ENCODE data around the gene USP28.

The USP28 gene

GRCh38 chr11:113864410-113864809 is 11.0 kb downstream of the USP28 start:
- DNase-seq = no peak
- Mint-ChIP-seq H3K9me3 (no peaks in the 10 kb centered on the region), H3K4me3 (no peak overlapping the region), H3K36me3 (ENCODE audit: low read depth) (peaks cover 9% of the 10 kb centered on the region), H3K4me1 (ENCODE audit: low read depth) (peaks cover 20% of the 10 kb centered on the region), H3K27me3 (no peaks in the 10 kb centered on the region), H3K27ac (no peak overlapping the region)

GRCh38 chr11:113862435-113862834 is 12.9 kb downstream of the USP28 start:
- H3K27me3 Mint-ChIP-seq = no peaks in the 10 kb centered on the region
- H3K27ac Mint-ChIP-seq = peak overlapping the region; percentile 49
- DNase-seq = no peak
- H3K9me3 Mint-ChIP-seq = no peaks in the 10 kb centered on the region
- peaks cover 5% of the 10 kb centered on the region for H3K36me3 Mint-ChIP-seq (ENCODE audit: low read depth)
- H3K4me3 Mint-ChIP-seq = no peak overlapping the region
- peaks cover 16% of the 10 kb centered on the region for H3K4me1 Mint-ChIP-seq (ENCODE audit: low read depth)

- DNase-seq = no peak
- no peak overlapping the region for H3K4me3 Mint-ChIP-seq
- no peaks in the 10 kb centered on the region for H3K27me3 Mint-ChIP-seq
- peak overlapping the region; percentile 2 for H3K27ac Mint-ChIP-seq
- H3K36me3 Mint-ChIP-seq (ENCODE audit: low read depth) = no peaks in the 10 kb centered on the region
- H3K9me3 Mint-ChIP-seq = no peaks in the 10 kb centered on the region
- H3K4me1 Mint-ChIP-seq (ENCODE audit: low read depth) = peaks cover 16% of the 10 kb centered on the region
Measured at GRCh38 chr11:113859665-113860064, 15.7 kb downstream of the USP28 start.

GRCh38 chr11:113856966-113857759 is 18.2 kb downstream of the USP28 start:
- H3K27ac Mint-ChIP-seq = no peak overlapping the region
- no peak for DNase-seq
- H3K27me3 Mint-ChIP-seq = no peaks in the 10 kb centered on the region
- peaks cover 13% of the 10 kb centered on the region for H3K36me3 Mint-ChIP-seq (ENCODE audit: low read depth)
- no peak overlapping the region for H3K4me3 Mint-ChIP-seq
- no peaks in the 10 kb centered on the region for H3K9me3 Mint-ChIP-seq
- H3K4me1 Mint-ChIP-seq (ENCODE audit: low read depth) = peaks cover 9% of the 10 kb centered on the region

GRCh38 chr11:113855803-113856202 is 19.6 kb downstream of the USP28 start:
- Mint-ChIP-seq H3K9me3 (no peaks in the 10 kb centered on the region), H3K4me1 (ENCODE audit: low read depth) (peaks cover 8% of the 10 kb centered on the region), H3K36me3 (ENCODE audit: low read depth) (peaks cover 26% of the 10 kb centered on the region), H3K4me3 (no peak overlapping the region), H3K27me3 (no peaks in the 10 kb centered on the region), H3K27ac (no peak overlapping the region)
- no peak for DNase-seq

GRCh38 chr11:113850188-113850587 is 25.2 kb downstream of the USP28 start:
- Mint-ChIP-seq H3K4me3 (no peak overlapping the region), H3K27ac (no peak overlapping the region), H3K36me3 (ENCODE audit: low read depth) (peaks cover 55% of the 10 kb centered on the region), H3K27me3 (no peaks in the 10 kb centered on the region), H3K9me3 (no peaks in the 10 kb centered on the region), H3K4me1 (ENCODE audit: low read depth) (no peaks in the 10 kb centered on the region)
- DNase-seq = no peak

GRCh38 chr11:113849713-113850112 is 25.7 kb downstream of the USP28 start:
- H3K9me3 Mint-ChIP-seq = no peaks in the 10 kb centered on the region
- no peaks in the 10 kb centered on the region for H3K27me3 Mint-ChIP-seq
- H3K27ac Mint-ChIP-seq = no peak overlapping the region
- no peak for DNase-seq
- peaks cover 55% of the 10 kb centered on the region for H3K36me3 Mint-ChIP-seq (ENCODE audit: low read depth)
- H3K4me1 Mint-ChIP-seq (ENCODE audit: low read depth) = no peaks in the 10 kb centered on the region
- H3K4me3 Mint-ChIP-seq = no peak overlapping the region

- no peak for DNase-seq
- no peak overlapping the region for H3K27ac Mint-ChIP-seq
- no peaks in the 10 kb centered on the region for H3K9me3 Mint-ChIP-seq
- no peaks in the 10 kb centered on the region for H3K27me3 Mint-ChIP-seq
- H3K4me1 Mint-ChIP-seq (ENCODE audit: low read depth) = no peaks in the 10 kb centered on the region
- H3K36me3 Mint-ChIP-seq (ENCODE audit: low read depth) = peaks cover 54% of the 10 kb centered on the region
- no peak overlapping the region for H3K4me3 Mint-ChIP-seq
Measured at GRCh38 chr11:113847580-113847979, 27.8 kb downstream of the USP28 start.

- Mint-ChIP-seq H3K4me3 (no peak overlapping the region), H3K9me3 (no peaks in the 10 kb centered on the region), H3K27ac (no peak overlapping the region), H3K36me3 (ENCODE audit: low read depth) (peaks cover 50% of the 10 kb centered on the region), H3K27me3 (no peaks in the 10 kb centered on the region), H3K4me1 (ENCODE audit: low read depth) (no peaks in the 10 kb centered on the region)
- no peak for DNase-seq
Measured at GRCh38 chr11:113847111-113847510, 28.3 kb downstream of the USP28 start.

GRCh38 chr11:113841691-113842090 is 33.7 kb downstream of the USP28 start:
- Mint-ChIP-seq H3K4me1 (ENCODE audit: low read depth) (peaks cover 6% of the 10 kb centered on the region), H3K36me3 (ENCODE audit: low read depth) (peaks cover 34% of the 10 kb centered on the region), H3K27ac (no peak overlapping the region), H3K27me3 (no peaks in the 10 kb centered on the region), H3K9me3 (no peaks in the 10 kb centered on the region), H3K4me3 (no peak overlapping the region)
- DNase-seq = no peak

- Mint-ChIP-seq H3K36me3 (ENCODE audit: low read depth) (peaks cover 33% of the 10 kb centered on the region), H3K4me1 (ENCODE audit: low read depth) (peaks cover 6% of the 10 kb centered on the region), H3K27ac (no peak overlapping the region), H3K27me3 (no peaks in the 10 kb centered on the region), H3K9me3 (no peaks in the 10 kb centered on the region), H3K4me3 (no peak overlapping the region)
- DNase-seq = no peak
Measured at GRCh38 chr11:113840932-113841664, 34.3 kb downstream of the USP28 start.

GRCh38 chr11:113839842-113840241 is 35.5 kb downstream of the USP28 start:
- H3K27ac Mint-ChIP-seq = no peak overlapping the region
- H3K36me3 Mint-ChIP-seq (ENCODE audit: low read depth) = peaks cover 33% of the 10 kb centered on the region
- H3K9me3 Mint-ChIP-seq = no peaks in the 10 kb centered on the region
- no peak overlapping the region for H3K4me3 Mint-ChIP-seq
- H3K27me3 Mint-ChIP-seq = no peaks in the 10 kb centered on the region
- no peak for DNase-seq
- peaks cover 6% of the 10 kb centered on the region for H3K4me1 Mint-ChIP-seq (ENCODE audit: low read depth)

- no peak overlapping the region for H3K4me3 Mint-ChIP-seq
- DNase-seq = no peak
- peaks cover 6% of the 10 kb centered on the region for H3K4me1 Mint-ChIP-seq (ENCODE audit: low read depth)
- H3K27ac Mint-ChIP-seq = no peak overlapping the region
- H3K9me3 Mint-ChIP-seq = no peaks in the 10 kb centered on the region
- H3K27me3 Mint-ChIP-seq = no peaks in the 10 kb centered on the region
- H3K36me3 Mint-ChIP-seq (ENCODE audit: low read depth) = peaks cover 25% of the 10 kb centered on the region
Measured at GRCh38 chr11:113838005-113838404, 37.4 kb downstream of the USP28 start.

GRCh38 chr11:113835306-113835705 is 40.1 kb downstream of the USP28 start:
- Mint-ChIP-seq H3K4me3 (no peak overlapping the region), H3K36me3 (ENCODE audit: low read depth) (peaks cover 19% of the 10 kb centered on the region)
- DNase-seq = no peak

GRCh38 chr11:113833151-113833550 is 42.2 kb downstream of the USP28 start:
- H3K9me3 Mint-ChIP-seq = no peaks in the 10 kb centered on the region
- DNase-seq = no peak
- H3K4me3 Mint-ChIP-seq = no peak overlapping the region
- no peak overlapping the region for H3K27ac Mint-ChIP-seq
- no peaks in the 10 kb centered on the region for H3K27me3 Mint-ChIP-seq
- H3K36me3 Mint-ChIP-seq (ENCODE audit: low read depth) = peaks cover 21% of the 10 kb centered on the region
- no peaks in the 10 kb centered on the region for H3K4me1 Mint-ChIP-seq (ENCODE audit: low read depth)

More at GRCh38 chr11:113835306-113835705, 40.1 kb downstream of the USP28 start:
- Mint-ChIP-seq H3K9me3 (no peaks in the 10 kb centered on the region), H3K27me3 (no peaks in the 10 kb centered on the region), H3K4me1 (ENCODE audit: low read depth) (no peaks in the 10 kb centered on the region), H3K27ac (no peak overlapping the region)
